Astrocyte (in vitro differentiated cells and primary cell): ENCODE data around the gene AIFM2. TPM values are rescaled to one million over a fixed set of nuclear protein-coding genes. Genes with fewer than 3 reads are reported as not detected.

Source experiments
- DNase-seq: peaks from one replicate; pipeline ENCODE4 v3.0.0-alpha.2; 2010; ENCODE audit warnings: low read depth
- FAIRE-seq: peaks from 2 replicates; lab custom pipeline; 2011; peaks lifted over from hg19 to GRCh38; lab: Jason Lieb, UNC
- H2AFZ ChIP-seq: 2 replicates; pipeline ENCODE4 v1.6.0; 2012; ENCODE audit warnings: low read depth, low read length, inconsistent platforms
- H3K27ac ChIP-seq: 2 replicates; pipeline ENCODE4 v1.5.1; 2011; ENCODE audit warnings: low read depth, low read length, inconsistent platforms
- H3K27me3 ChIP-seq: 2 replicates; pipeline ENCODE4 v1.6.0; 2011; ENCODE audit warnings: low read length, inconsistent platforms; ENCODE audit not compliant: insufficient read depth
- H3K36me3 ChIP-seq: 2 replicates; pipeline ENCODE4 v1.5.1; 2011; ENCODE audit warnings: low read length, inconsistent platforms; ENCODE audit not compliant: insufficient read depth
- H3K4me1 ChIP-seq: 2 replicates; pipeline ENCODE4 v1.5.1; 2011; ENCODE audit warnings: low read length, inconsistent platforms; ENCODE audit not compliant: insufficient read depth
- H3K4me2 ChIP-seq: 2 replicates; pipeline ENCODE4 v1.6.0; 2012; ENCODE audit warnings: low read length, inconsistent platforms
- H3K4me3 ChIP-seq: 2 replicates; pipeline ENCODE4 v1.5.1; 2011; ENCODE audit warnings: low read depth, mild to moderate bottlenecking, low read length, inconsistent platforms; ENCODE audit not compliant: insufficient read depth
- H3K79me2 ChIP-seq: 2 replicates; pipeline ENCODE4 v1.6.0; 2012; ENCODE audit warnings: mild to moderate bottlenecking, low read length, inconsistent platforms; ENCODE audit not compliant: insufficient read depth
- H3K9ac ChIP-seq: 2 replicates; pipeline ENCODE4 v1.6.0; 2012; ENCODE audit warnings: mild to moderate bottlenecking, low read length, inconsistent platforms
- H3K9me3 ChIP-seq: 2 replicates; pipeline ENCODE4 v1.5.1; 2012; ENCODE audit warnings: low read depth, mild to moderate bottlenecking, low read length, inconsistent platforms; ENCODE audit not compliant: insufficient read depth
- H4K20me1 ChIP-seq: 2 replicates; pipeline ENCODE4 v1.6.0; 2012; ENCODE audit warnings: low read length, inconsistent platforms; ENCODE audit not compliant: insufficient read depth
- H3K27ac Mint-ChIP-seq: one replicate; pipeline ENCODE4 v1.8.0; 2021; ENCODE audit warnings: mild to moderate bottlenecking, mixed read lengths; ENCODE audit not compliant: unreplicated experiment
- H3K27me3 Mint-ChIP-seq: one replicate; pipeline ENCODE4 v1.8.0; 2021; ENCODE audit warnings: low read depth, mixed read lengths; ENCODE audit not compliant: unreplicated experiment
- H3K36me3 Mint-ChIP-seq: one replicate; pipeline ENCODE4 v1.8.0; 2021; ENCODE audit warnings: low read depth, mixed read lengths; ENCODE audit not compliant: unreplicated experiment
- H3K4me1 Mint-ChIP-seq: one replicate; pipeline ENCODE4 v1.8.0; 2021; ENCODE audit warnings: low read depth, mixed read lengths; ENCODE audit not compliant: unreplicated experiment
- H3K4me3 Mint-ChIP-seq: one replicate; pipeline ENCODE4 v1.8.0; 2021; ENCODE audit warnings: mild to moderate bottlenecking, moderate library complexity, mixed read lengths; ENCODE audit not compliant: unreplicated experiment
- H3K9me3 Mint-ChIP-seq: one replicate; pipeline ENCODE4 v1.8.0; 2021; ENCODE audit warnings: mild to moderate bottlenecking, mixed read lengths; ENCODE audit not compliant: unreplicated experiment
- EZH2 ChIP-seq: IDR thresholded peaks from 2 replicates; pipeline ENCODE4 v1.6.1; 2012; ENCODE audit warnings: mild to moderate bottlenecking, low read length, inconsistent platforms; ENCODE audit not compliant: insufficient read depth
- total RNA-seq: library from RNA; stranded (reverse); gene quantifications from 2 replicates; pipeline ENCODE4 v1.2.1, GENCODE V29; 2021
- TF ChIP-seq, protein P1 (sequence below): IDR thresholded peaks from 2 replicates; pipeline ENCODE4 v1.5.1; 2011; ENCODE audit warnings: low read depth, mild to moderate bottlenecking, inconsistent platforms, low read length, moderate library complexity; ENCODE audit not compliant: insufficient read depth

The AIFM2 gene
- total RNA-seq, 1 donor from 2014 or later: 7.1 TPM

DNA sequence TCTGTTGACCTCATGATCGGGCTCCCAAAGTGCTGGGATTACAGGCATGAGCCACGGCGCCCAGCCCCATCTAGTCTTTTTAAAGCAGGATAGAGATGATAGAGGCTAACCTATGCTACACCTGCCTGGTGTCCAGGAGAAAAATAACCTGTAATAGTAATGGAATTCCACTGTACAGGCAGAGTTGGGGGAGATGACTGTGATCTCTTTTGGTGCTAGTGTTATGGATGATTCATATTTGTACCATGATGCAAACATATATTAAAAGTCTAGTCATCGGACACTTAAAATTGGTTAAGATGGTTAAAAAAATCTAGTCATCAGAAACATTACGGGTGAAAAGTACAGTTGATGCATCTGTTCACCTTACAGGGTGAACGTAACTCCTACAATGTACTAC, 43.8 kb upstream of the AIFM2 start:
- Histone ChIP-seq H3K4me1 (no peaks in the 10 kb centered on the region), H4K20me1 (no peaks in the 10 kb centered on the region), H3K36me3 (no peaks in the 10 kb centered on the region), H3K4me3 (no peak overlapping the region), H3K9me3 (peaks cover 4% of the 10 kb centered on the region), H3K79me2 (no peaks in the 10 kb centered on the region), H3K27me3 (no peaks in the 10 kb centered on the region), H3K27ac (no peak overlapping the region), H3K4me2 (no peak overlapping the region), H3K9ac (no peak overlapping the region), H2AFZ (no peak overlapping the region)
- no peaks in the 10 kb centered on the region for H3K36me3 Mint-ChIP-seq
- no peak for FAIRE-seq
- H3K9me3 Mint-ChIP-seq: peaks cover 6% of the 10 kb centered on the region
- H3K27me3 Mint-ChIP-seq: peaks cover 8% of the 10 kb centered on the region
- TF ChIP-seq, protein P1, sequence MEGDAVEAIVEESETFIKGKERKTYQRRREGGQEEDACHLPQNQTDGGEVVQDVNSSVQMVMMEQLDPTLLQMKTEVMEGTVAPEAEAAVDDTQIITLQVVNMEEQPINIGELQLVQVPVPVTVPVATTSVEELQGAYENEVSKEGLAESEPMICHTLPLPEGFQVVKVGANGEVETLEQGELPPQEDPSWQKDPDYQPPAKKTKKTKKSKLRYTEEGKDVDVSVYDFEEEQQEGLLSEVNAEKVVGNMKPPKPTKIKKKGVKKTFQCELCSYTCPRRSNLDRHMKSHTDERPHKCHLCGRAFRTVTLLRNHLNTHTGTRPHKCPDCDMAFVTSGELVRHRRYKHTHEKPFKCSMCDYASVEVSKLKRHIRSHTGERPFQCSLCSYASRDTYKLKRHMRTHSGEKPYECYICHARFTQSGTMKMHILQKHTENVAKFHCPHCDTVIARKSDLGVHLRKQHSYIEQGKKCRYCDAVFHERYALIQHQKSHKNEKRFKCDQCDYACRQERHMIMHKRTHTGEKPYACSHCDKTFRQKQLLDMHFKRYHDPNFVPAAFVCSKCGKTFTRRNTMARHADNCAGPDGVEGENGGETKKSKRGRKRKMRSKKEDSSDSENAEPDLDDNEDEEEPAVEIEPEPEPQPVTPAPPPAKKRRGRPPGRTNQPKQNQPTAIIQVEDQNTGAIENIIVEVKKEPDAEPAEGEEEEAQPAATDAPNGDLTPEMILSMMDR: no peak
- TF ChIP-seq EZH2: no peak
- H3K4me3 Mint-ChIP-seq: no peak overlapping the region
- no peak overlapping the region for H3K27ac Mint-ChIP-seq
- H3K4me1 Mint-ChIP-seq: no peaks in the 10 kb centered on the region
- no peak for DNase-seq

DNA sequence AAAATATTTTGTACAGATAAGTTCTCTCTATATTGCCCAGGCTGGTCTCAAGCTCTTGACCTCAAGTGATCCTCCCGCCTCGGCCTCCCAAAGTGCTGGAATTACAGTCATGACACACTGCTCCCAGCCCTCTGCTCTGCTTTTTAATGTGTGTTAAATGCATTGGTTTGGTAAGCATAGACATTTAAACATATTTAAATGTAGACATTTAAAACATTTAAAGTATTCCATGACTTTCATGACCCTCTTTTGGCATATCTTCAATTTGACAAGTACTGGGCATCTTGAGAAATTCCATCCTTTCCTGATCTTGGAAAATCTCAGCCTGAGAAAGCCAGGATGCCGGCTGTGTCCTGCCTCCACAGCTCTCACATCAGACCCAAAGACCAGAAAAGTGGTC, 42.9 kb upstream of the AIFM2 start:
- Mint-ChIP-seq H3K27ac (no peak overlapping the region), H3K9me3 (peaks cover 3% of the 10 kb centered on the region), H3K4me1 (no peaks in the 10 kb centered on the region), H3K36me3 (no peaks in the 10 kb centered on the region), H3K27me3 (peaks cover 3% of the 10 kb centered on the region), H3K4me3 (no peak overlapping the region)
- FAIRE-seq (no peak), DNase-seq (no peak)
- H3K9ac ChIP-seq: no peak overlapping the region
- no peaks in the 10 kb centered on the region for H3K27me3 ChIP-seq
- no peak overlapping the region for H3K4me2 ChIP-seq
- TF ChIP-seq, protein P1: no peak
- no peak for TF ChIP-seq EZH2
- peaks cover 4% of the 10 kb centered on the region for H3K9me3 ChIP-seq
- no peak overlapping the region for H3K4me3 ChIP-seq
- H3K79me2 ChIP-seq: no peaks in the 10 kb centered on the region
- no peaks in the 10 kb centered on the region for H3K4me1 ChIP-seq
- no peak overlapping the region for H3K27ac ChIP-seq
- H4K20me1 ChIP-seq: no peaks in the 10 kb centered on the region
- H3K36me3 ChIP-seq: no peaks in the 10 kb centered on the region
- H2AFZ ChIP-seq: no peak overlapping the region

DNA sequence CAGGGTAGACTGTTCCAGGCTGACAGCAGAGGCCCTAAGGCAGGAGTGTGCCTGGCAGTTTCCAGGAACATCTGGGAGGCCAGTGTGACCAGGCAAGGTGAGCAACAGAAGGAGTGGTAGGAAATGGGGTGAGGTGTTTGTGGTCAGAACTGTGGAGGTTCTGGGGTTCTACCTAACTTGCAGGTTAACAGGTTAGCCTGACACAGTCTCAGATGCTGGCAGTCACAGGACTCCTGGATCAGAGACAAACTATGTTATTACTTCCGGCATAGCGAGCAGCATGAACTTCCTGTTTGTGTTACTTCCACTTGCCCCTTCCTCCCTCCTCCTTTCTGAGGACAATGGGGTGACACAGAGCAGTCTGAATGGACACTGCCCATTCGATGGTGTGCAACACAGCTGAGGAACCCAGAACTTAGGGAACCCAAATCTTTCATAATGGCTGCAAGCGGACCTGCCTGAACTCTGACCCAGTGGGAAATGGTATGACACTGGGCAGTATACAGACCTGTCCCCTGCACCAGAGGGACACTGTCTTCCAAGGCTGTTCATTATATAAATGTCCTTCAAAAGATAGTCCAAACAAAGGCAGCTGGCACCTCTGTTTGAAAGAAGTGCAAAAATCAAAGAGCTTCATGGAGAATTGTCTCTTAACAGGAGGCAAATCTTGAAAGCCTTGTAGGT, 41.6 kb upstream of the AIFM2 start:
- no peak overlapping the region for H3K27ac Mint-ChIP-seq
- no peaks in the 10 kb centered on the region for H3K9me3 ChIP-seq
- H3K4me2 ChIP-seq: peak overlapping the region; percentile 23
- H3K79me2 ChIP-seq: peaks cover 12% of the 10 kb centered on the region
- H3K9me3 Mint-ChIP-seq: no peaks in the 10 kb centered on the region
- no peak overlapping the region for H3K4me3 ChIP-seq
- no peaks in the 10 kb centered on the region for H3K36me3 Mint-ChIP-seq
- H3K9ac ChIP-seq: no peak overlapping the region
- no peaks in the 10 kb centered on the region for H3K27me3 ChIP-seq
- no peaks in the 10 kb centered on the region for H3K36me3 ChIP-seq
- no peaks in the 10 kb centered on the region for H3K4me1 Mint-ChIP-seq
- DNase-seq: no peak
- peak overlapping the region; percentile 82 for H2AFZ ChIP-seq
- H4K20me1 ChIP-seq: peaks cover 8% of the 10 kb centered on the region
- H3K27me3 Mint-ChIP-seq: no peaks in the 10 kb centered on the region
- H3K4me3 Mint-ChIP-seq: no peak overlapping the region
- no peak overlapping the region for H3K27ac ChIP-seq
- H3K4me1 ChIP-seq: no peaks in the 10 kb centered on the region
- no peak for TF ChIP-seq EZH2
- TF ChIP-seq, protein P1: no peak
- no peak for FAIRE-seq
